Left lung (tissue), 14 donors: ENCODE measurements around the gene IRAK4. TPM values are rescaled to one million over a fixed set of nuclear protein-coding genes. Genes with fewer than 3 reads are reported as not detected.

Experiments used
- ATAC-seq: fragments of 200-7000 bp; cut with Tn5 transposase; one replicate; pipeline ENCODE4 v1.9.1; 2020; ENCODE audit warnings: moderate library complexity
- DNase-seq, 4 donors: peaks; one replicate each; pipeline ENCODE4 v3.0.0-alpha.2; 2013 to 2020
- H3K27ac ChIP-seq, 2 donors: fragments of 200-600 bp; sonication (generic) in 1 of 2; one replicate each; pipeline versions ENCODE4 v1.5.0 to v1.8.0; 2020 to 2021
- H3K27me3 ChIP-seq, 2 donors: fragments of 200-600 bp; sonication (generic) in 1 of 2; one replicate each; pipeline versions ENCODE4 v1.5.0 to v1.8.0; 2020 to 2021
- H3K36me3 ChIP-seq, 2 donors: fragments of 200-600 bp; sonication (generic) in 1 of 2; one replicate each; pipeline versions ENCODE4 v1.5.0 to v1.8.0; 2020 to 2021
- H3K4me1 ChIP-seq, 2 donors: fragments of 200-600 bp; one replicate each; pipeline ENCODE4 v1.8.0; 2021
- H3K4me3 ChIP-seq, 2 donors: fragments of 200-600 bp; sonication (generic) in 1 of 2; one replicate each; pipeline versions ENCODE4 v1.5.0 to v1.8.0; 2020 to 2021; ENCODE audit warnings: mild to moderate bottlenecking in 1 of 2
- H3K9me3 ChIP-seq, 2 donors: fragments of 200-600 bp; sonication (generic) in 1 of 2; one replicate each; pipeline versions ENCODE4 v1.5.0 to v1.8.0; 2020 to 2021
- intact Hi-C, 2 donors: fragments of 100-400 bp; cut with DNase I; formaldehyde crosslinking; loops; one replicate each; pipeline versions ENCODE4 v1.11.2 to v1.14.2; 2022
- long read RNA-seq, 12 donors: library from polyadenylated mRNA in 2 of 12; unstranded in 2 of 12; transcript quantifications; one replicate each; pipeline ENCODE4 v2.0.0 and lab custom pipeline, GENCODE V29; 2019 to 2026
- polyA plus RNA-seq, 6 donors: library from polyadenylated mRNA; unstranded; fragments of 120-200 nt; gene quantifications; one replicate each; pipeline ENCODE4 v1.2.1, GENCODE V29; 2013; ENCODE audit not compliant: insufficient read length in 6 of 6
- total RNA-seq, 2 donors: library from RNA; stranded (reverse); fragmentation: NEBNext Ultra II Directional; extraction: Animal tissue kit (Norgen Biotek cat#: 25700); gene quantifications; one replicate each; pipeline ENCODE4 v1.2.1, GENCODE V29; 2021
- TF ChIP-seq, protein P1 (sequence below), 2 donors: fragments of 200-600 bp; sonication (generic) in 1 of 2; IDR thresholded peaks; one replicate each; pipeline versions ENCODE4 v1.5.0 to v1.8.0; 2021; ENCODE audit warnings: antibody characterized with exemption in 2 of 2
- donor health status: DM: no; HTN: yes; CAD: no.
- donor health status: DM: no; HTN: no; CAD: no.

The IRAK4 gene
- total RNA-seq (10 to 100 TPM; 14.3 to 28.4 TPM), polyA plus RNA-seq (10 to 100 TPM; 16.2 to 19.5 (median 18.6) TPM)
- long read RNA-seq, donor 1, full-length matches to known transcripts, result 3 of 3 reads
- long read RNA-seq, donor 1, partial matches to known transcripts, result 0 of 3 reads
- long read RNA-seq, donor 1, other reads (novel, unspliced or antisense), result 0 of 3 reads
- long read RNA-seq, donor 2, full-length matches to known transcripts, result 2 of 2 reads
- long read RNA-seq, donor 2, partial matches to known transcripts, result 0 of 2 reads
- long read RNA-seq, donor 2, other reads (novel, unspliced or antisense), result 0 of 2 reads
- long read RNA-seq, donor 3, full-length matches to known transcripts, result 2 of 2 reads
- long read RNA-seq, donor 3, partial matches to known transcripts, result 0 of 2 reads
- long read RNA-seq, donor 3, other reads (novel, unspliced or antisense), result 0 of 2 reads
- long read RNA-seq, donor 4, partial matches to known transcripts, result 8 of 12 reads
- long read RNA-seq, donor 4, other reads (novel, unspliced or antisense), result 4 of 12 reads
- long read RNA-seq, donor 5, partial matches to known transcripts, result 0 of 2 reads
- long read RNA-seq, donor 5, other reads (novel, unspliced or antisense), result 0 of 2 reads
- long read RNA-seq, donor 6, partial matches to known transcripts, result 0 of 1 reads
- long read RNA-seq, donor 6, other reads (novel, unspliced or antisense), result 0 of 1 reads
- long read RNA-seq, donor 7, full-length matches to known transcripts, result 2 of 2 reads
- long read RNA-seq, donor 7, partial matches to known transcripts, result 0 of 2 reads
- long read RNA-seq, donor 7, other reads (novel, unspliced or antisense), result 0 of 2 reads
- long read RNA-seq, donor 8, partial matches to known transcripts, result 0 of 3 reads
- long read RNA-seq, donor 8, other reads (novel, unspliced or antisense), result 0 of 3 reads
- long read RNA-seq, donor 9, result 0 reads
- long read RNA-seq, donor 10, full-length matches to known transcripts, result 1 of 12 reads
- long read RNA-seq, donor 10, partial matches to known transcripts, result 0 of 12 reads
- long read RNA-seq, donor 10, other reads (novel, unspliced or antisense), result 11 of 12 reads
- long read RNA-seq, donor 11, result 0 reads
- long read RNA-seq, donor 12, partial matches to known transcripts, result 0 of 2 reads
- long read RNA-seq, donor 12, other reads (novel, unspliced or antisense), result 0 of 2 reads

DNA sequence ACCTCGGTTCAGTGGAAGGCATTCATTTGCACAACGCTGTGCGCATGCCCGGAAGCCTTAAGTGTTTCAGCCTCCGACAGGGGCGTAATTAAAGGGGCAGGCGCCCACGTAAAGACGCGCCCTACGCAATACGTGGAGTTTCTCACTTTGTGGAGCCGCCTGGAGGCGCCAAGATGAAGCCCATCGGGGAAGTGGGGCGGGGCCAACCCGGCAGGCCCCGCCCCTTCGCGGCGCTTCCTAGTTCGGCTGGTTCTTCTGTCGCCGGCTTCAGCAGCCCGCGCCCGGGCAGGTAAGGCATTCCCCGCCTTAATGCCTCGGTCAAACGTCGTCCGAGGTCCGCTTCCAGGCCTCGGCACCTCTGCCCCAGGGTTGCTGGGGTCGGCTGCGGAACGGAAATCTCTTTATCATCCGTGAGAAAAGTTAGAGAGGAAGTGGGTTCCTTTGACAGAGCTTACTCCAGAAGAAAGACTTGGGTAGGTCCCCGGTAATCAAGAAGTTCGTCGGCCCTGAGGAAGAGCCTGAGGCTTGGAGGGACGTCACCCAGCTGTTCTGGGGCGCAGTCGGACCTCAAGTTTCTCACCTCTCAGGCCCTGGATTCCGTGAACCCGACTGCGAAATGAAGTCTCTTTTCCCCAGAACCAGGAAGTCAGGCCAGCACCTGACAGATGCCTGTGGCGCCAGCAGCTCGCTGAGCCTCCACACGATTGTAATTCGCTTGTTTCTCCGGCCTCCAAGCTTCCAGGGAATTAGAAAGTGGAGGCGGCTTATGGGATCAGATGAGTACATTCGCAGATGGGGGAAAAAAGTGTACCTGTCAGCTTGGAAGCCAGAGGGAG lies at the start of gene IRAK4, which contains the start of gene PUS7L:
TSS of gene IRAK4 (plus strand) at position 224 of the 836 bp plus-strand sequence. CDS start 9,161 bp downstream, outside the sequence.
TSS of gene PUS7L (minus strand) at position 63 of the 836 bp plus-strand sequence. CDS start 3,545 bp downstream, outside the sequence.
- Histone ChIP-seq H3K4me3 (peak within 1 kb of the TSS; percentile 70 to 75), H3K27me3 (no peaks in the 10 kb centered on the region), H3K36me3 (peaks cover 0 to 5% of the 10 kb centered on the region in 2 donors), H3K4me1 (peaks cover 28 to 44% of the 10 kb centered on the region in 2 donors), H3K9me3 (no peaks in the 10 kb centered on the region), H3K27ac (peak within 1 kb of the TSS; percentile 88 to 96)
- TF ChIP-seq, protein P1, sequence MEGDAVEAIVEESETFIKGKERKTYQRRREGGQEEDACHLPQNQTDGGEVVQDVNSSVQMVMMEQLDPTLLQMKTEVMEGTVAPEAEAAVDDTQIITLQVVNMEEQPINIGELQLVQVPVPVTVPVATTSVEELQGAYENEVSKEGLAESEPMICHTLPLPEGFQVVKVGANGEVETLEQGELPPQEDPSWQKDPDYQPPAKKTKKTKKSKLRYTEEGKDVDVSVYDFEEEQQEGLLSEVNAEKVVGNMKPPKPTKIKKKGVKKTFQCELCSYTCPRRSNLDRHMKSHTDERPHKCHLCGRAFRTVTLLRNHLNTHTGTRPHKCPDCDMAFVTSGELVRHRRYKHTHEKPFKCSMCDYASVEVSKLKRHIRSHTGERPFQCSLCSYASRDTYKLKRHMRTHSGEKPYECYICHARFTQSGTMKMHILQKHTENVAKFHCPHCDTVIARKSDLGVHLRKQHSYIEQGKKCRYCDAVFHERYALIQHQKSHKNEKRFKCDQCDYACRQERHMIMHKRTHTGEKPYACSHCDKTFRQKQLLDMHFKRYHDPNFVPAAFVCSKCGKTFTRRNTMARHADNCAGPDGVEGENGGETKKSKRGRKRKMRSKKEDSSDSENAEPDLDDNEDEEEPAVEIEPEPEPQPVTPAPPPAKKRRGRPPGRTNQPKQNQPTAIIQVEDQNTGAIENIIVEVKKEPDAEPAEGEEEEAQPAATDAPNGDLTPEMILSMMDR (IDR thresholded peaks at IDR 0.05), result peak in 1 of 2 donors; percentile 57
- intact Hi-C loops, result no loop called here
- ATAC-seq (peak; percentile 99), DNase-seq (peak; percentile 93 to 99 (median 98))

DNA sequence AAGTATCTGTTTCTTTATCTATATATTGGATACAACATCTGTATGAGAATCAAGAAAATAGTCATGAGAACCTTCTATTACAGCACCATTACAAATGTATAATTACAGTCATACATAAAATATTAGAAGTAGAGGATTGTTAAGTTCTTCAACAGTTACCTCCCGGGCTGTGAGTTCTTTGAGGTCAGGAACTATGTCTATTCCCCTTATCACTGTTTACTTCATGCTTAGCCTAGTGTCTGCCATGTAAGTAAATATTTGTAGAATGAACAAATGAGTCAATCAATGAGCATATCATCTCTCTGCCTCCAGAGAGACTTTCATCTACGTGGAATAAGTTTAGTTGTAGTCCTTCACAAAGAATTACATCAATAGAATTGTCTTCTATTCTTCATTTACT lies 47.4 kb upstream of the IRAK4 start:
- Histone ChIP-seq H3K9me3 (peaks cover 0 to 8% of the 10 kb centered on the region in 2 donors), H3K4me1 (no peaks in the 10 kb centered on the region), H3K27ac (no peak overlapping the region), H3K27me3 (no peaks in the 10 kb centered on the region), H3K36me3 (no peaks in the 10 kb centered on the region), H3K4me3 (no peak overlapping the region)
- intact Hi-C loops, result no loop called here
- ATAC-seq, result no peak
- TF ChIP-seq, protein P1 (IDR thresholded peaks at IDR 0.05), result no peak
- DNase-seq, result no peak

DNA sequence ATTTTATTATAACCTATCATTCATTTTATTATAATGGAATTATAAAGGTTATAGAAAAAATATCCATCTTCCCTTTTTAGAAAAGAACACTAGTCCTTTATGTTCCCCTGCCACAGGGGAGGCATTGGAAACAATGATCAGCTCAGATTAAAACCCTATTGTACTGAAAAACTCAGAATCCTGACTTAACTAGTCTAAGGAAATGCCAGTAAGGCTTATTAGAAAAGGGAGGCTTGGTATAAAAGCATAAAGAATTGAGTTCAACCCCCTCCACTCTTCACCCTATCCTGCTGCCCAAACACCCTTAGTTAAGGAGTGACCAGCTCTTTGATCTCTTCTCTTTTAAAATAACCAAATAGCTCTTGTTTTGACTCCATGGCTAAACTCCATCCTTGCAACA lies 36.1 kb upstream of the IRAK4 start:
- Histone ChIP-seq H3K27ac (no peak overlapping the region), H3K4me1 (no peaks in the 10 kb centered on the region), H3K4me3 (no peak overlapping the region), H3K36me3 (peaks cover 0 to 5% of the 10 kb centered on the region in 2 donors), H3K27me3 (no peaks in the 10 kb centered on the region), H3K9me3 (no peaks in the 10 kb centered on the region)
- TF ChIP-seq, protein P1 (IDR thresholded peaks at IDR 0.05), result no peak
- DNase-seq (no peak), ATAC-seq (no peak)
- intact Hi-C loops, result no loop called here

DNA sequence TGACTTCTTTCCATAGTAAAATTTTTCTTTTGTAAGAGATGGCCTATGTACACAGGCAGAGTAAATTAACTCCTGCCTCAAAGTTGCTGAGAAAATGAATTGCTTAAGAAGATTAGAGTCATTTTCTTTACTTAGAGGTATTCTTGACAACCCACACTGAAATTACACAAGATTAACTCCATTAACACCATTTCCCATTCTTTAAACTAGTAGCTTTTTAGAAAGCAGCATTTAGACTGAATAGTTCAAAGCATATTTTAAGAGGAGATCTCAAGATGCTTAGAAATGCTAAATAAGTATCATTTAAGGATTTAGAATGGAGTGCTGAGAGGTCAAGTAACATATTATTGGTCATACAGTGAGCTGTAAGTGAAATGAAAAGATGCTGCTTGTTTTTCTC lies 35.6 kb upstream of the IRAK4 start:
- H3K4me3 ChIP-seq, result no peak overlapping the region
- DNase-seq, result no peak
- H3K36me3 ChIP-seq, result peaks cover 0 to 5% of the 10 kb centered on the region in 2 donors
- H3K27ac ChIP-seq, result no peak overlapping the region
- no peaks in the 10 kb centered on the region for H3K4me1 ChIP-seq
- H3K9me3 ChIP-seq, result no peaks in the 10 kb centered on the region
- intact Hi-C loops, result no loop called here
- no peaks in the 10 kb centered on the region for H3K27me3 ChIP-seq
- TF ChIP-seq, protein P1 (IDR thresholded peaks at IDR 0.05), result no peak
- no peak for ATAC-seq
